Measurements from ENCODE around the gene USP6NL.
A peak's percentile ranks its signal among the peaks of the same experiment; 100 is the strongest.
"Not testable (repeated sequence)": the region's sequence is repeated elsewhere in the genome, so short reads cannot be mapped to it uniquely, and the experiment has no call there.

Gene USP6NL

GRCh38 chr10:11611248-11612020 is at the start of gene USP6NL:
USP6NL (minus strand) TSS chr10:11611650; CDS start chr10:11597634, 14,016 bp downstream.
- peak; percentile 49 for DNase-seq

- DNase-seq = no peak
Observed at GRCh38 chr10:11658801-11659368, 47.4 kb upstream of the USP6NL start.

- no peak for DNase-seq
Observed at GRCh38 chr10:11655836-11656235, 44.4 kb upstream of the USP6NL start.

- no peak for DNase-seq
Observed at GRCh38 chr10:11654659-11655058, 43.2 kb upstream of the USP6NL start.

- DNase-seq = no peak
Observed at GRCh38 chr10:11653758-11654471, 42.5 kb upstream of the USP6NL start.

GRCh38 chr10:11647676-11648075 is 36.2 kb upstream of the USP6NL start:
- DNase-seq = no peak

GRCh38 chr10:11646450-11646849 is 35.0 kb upstream of the USP6NL start:
- no peak for DNase-seq

GRCh38 chr10:11643039-11643438 is 31.6 kb upstream of the USP6NL start:
- DNase-seq = no peak

GRCh38 chr10:11642566-11642965 is 31.1 kb upstream of the USP6NL start:
- DNase-seq = no peak

GRCh38 chr10:11639849-11640764 is 28.7 kb upstream of the USP6NL start:
- no peak for DNase-seq

- no peak for DNase-seq
Observed at GRCh38 chr10:11639362-11639761, 27.9 kb upstream of the USP6NL start.

- no peak for DNase-seq
Observed at GRCh38 chr10:11638055-11638698, 26.7 kb upstream of the USP6NL start.

GRCh38 chr10:11636697-11637303 is 25.4 kb upstream of the USP6NL start:
- no peak for DNase-seq

GRCh38 chr10:11631890-11632587 is 20.6 kb upstream of the USP6NL start:
- DNase-seq = no peak

GRCh38 chr10:11631291-11631690 is 19.8 kb upstream of the USP6NL start:
- DNase-seq = no peak

GRCh38 chr10:11629731-11630130 is 18.3 kb upstream of the USP6NL start:
- DNase-seq = no peak

- DNase-seq = not testable (repeated sequence)
Observed at GRCh38 chr10:11627941-11628340, 16.5 kb upstream of the USP6NL start.

- no peak for DNase-seq
Observed at GRCh38 chr10:11626071-11626470, 14.6 kb upstream of the USP6NL start.

GRCh38 chr10:11625019-11625735 is 13.7 kb upstream of the USP6NL start:
- no peak for DNase-seq

- DNase-seq = no peak
Observed at GRCh38 chr10:11617233-11617632, 5.8 kb upstream of the USP6NL start.

- DNase-seq = no peak
Observed at GRCh38 chr10:11616021-11616420, 4.6 kb upstream of the USP6NL start.

All from NCI-H748 treated with DMSO at 0.1 percent for 48 hours (cell line).